SHP77 treated with DMSO at 0.1 percent for 48 hours (cell line): Measurements from ENCODE around the gene THSD4.
"Not testable (repeated sequence)": the region's sequence is repeated elsewhere in the genome, so short reads cannot be mapped to it uniquely, and the experiment has no call there.

Source experiments
- DNase-seq: peaks from one replicate; lab custom pipeline; 2025; lab: John Stamatoyannopoulos, UW

THSD4 gene

DNA sequence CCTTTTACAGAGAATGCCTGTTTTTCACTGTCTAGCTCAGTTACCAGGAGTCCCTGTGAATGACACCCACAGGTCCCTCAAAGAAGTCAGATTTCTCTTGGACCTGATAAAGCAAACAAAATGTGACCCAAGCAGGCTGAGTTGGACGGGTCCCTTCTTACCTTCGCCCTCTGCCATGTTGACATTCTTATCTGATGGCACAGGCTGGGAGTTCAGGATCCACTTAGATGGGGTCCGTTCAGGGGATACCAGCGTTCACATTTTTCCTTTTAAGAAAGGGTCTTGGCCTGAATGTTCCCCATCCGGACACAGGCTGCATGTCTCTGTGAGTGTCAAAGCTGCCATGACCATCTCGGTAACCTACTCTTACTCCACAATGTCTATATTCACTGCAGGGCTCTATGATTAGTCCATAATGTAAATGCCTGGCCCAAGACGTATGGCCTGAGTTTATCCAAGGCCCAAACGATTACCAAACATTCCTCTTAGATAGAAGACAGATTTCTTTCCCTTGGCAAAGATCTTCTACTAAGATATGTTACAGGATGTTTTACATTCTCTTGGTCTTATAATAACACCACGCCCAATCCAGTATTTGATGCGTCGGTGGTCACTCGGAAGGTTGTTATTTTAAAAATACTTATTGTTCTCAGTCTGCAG, 179.1 kb downstream of the THSD4 start:
- DNase-seq: no peak

- no peak for DNase-seq
These were observed 179.8 kb downstream of the THSD4 start for GRCh38 chr15:71294911-71295602.

DNA sequence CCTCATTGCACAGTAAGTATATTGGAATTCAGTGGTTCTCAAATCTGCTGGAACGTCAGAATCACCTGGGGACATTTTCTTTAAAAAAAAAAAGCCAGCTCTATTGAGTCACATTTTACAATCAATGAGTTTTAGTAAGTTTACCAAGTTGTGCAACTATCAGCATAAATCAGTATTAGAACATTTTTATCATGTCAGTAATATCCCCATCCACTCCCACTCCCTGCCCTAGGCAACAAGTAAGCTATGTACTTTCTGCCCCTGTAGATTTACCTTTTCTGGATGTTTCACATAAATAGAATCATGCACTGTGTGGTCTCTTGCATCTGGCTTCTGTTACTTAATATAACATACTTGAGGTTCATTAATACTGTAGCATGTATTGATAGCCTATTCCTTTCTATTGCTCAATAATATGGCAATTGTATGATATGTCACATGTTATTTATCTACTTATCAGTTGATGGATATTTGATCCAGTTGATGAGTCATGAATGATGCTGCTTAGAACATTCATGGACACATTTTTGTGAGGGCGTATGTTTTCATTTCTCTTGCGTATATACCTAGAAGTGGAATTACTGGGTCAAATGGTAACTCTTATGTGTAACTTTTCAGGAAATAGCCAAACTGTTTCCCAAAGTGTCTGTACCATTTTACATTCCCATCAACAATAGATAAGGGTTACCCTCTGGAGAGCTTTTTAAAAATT, 180.5 kb downstream of the THSD4 start:
- no peak for DNase-seq

DNA sequence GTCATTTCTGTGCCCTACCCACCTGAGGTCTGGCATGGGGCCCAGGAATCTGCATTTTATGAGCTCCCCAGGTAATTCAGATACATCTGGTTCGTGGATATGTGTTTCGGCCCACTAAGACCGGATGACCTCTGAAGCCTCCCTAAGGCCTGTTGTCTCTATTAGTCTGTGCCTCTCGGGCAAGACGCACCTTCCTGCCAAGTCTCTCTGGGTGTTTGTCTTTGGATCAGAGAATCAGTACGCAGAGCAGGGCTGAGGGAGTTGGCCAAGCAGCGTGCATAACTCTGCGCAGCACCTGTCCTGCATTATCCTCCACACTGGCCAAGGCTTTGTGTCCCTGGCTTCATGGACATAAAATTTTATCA, 181.0 kb downstream of the THSD4 start:
- DNase-seq: no peak

GRCh38 chr15:71301958-71302621, 186.8 kb downstream of the THSD4 start:
- no peak for DNase-seq

DNA sequence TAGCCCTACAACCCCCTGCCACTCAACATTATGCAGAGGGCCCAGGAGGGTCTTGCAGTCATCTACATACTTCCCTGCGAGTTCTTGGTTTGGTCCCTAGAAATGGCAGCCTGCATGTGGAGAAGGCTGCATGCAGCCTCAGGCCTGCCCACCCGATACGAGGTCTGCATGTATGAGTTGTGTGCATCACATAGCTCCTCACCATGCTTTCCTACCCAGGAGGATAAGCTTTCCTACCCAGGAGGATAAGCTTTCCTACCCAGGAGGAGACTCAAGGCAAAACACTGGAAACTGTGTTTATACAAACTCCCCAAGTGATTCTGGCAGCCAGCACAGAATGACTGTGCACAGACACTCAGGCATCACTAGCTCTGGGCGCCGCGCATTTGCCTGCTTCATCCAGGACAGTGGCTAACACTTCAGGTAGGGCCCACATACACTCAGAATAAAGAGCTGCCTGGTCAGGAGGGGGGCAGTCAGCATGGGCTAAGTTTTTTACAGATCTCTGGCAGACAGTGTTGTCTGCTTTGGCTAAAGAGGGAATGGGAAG, 187.7 kb downstream of the THSD4 start:
- DNase-seq: no peak

GRCh38 chr15:71303977-71304376, 188.7 kb downstream of the THSD4 start:
- DNase-seq: no peak

GRCh38 chr15:71304681-71305080, 189.4 kb downstream of the THSD4 start:
- DNase-seq: no peak

GRCh38 chr15:71306538-71306937, 191.3 kb downstream of the THSD4 start:
- no peak for DNase-seq

- no peak for DNase-seq
These were observed 197.0 kb downstream of the THSD4 start for GRCh38 chr15:71312194-71312708.

GRCh38 chr15:71312731-71313460, 197.6 kb downstream of the THSD4 start:
- DNase-seq: no peak

DNA sequence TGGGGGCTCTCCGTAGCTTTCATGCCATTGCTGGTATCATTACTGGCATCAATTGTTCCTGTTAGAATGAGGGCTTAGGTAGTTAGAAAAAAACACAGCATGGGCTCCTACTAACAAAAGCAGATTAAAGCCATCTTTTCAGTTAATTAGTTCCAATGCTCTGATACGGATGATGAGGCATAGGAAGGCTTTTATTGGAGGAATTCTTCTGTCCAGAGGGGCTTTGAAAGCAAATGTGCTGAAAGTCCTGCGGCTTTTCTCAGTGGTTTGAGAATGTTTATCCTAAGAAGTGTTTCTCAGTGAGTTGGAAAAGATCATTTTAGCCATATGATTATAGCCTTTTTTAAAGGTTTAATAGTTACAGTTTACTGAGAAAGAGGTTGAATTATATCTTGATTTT, 198.5 kb downstream of the THSD4 start:
- no peak for DNase-seq

DNA sequence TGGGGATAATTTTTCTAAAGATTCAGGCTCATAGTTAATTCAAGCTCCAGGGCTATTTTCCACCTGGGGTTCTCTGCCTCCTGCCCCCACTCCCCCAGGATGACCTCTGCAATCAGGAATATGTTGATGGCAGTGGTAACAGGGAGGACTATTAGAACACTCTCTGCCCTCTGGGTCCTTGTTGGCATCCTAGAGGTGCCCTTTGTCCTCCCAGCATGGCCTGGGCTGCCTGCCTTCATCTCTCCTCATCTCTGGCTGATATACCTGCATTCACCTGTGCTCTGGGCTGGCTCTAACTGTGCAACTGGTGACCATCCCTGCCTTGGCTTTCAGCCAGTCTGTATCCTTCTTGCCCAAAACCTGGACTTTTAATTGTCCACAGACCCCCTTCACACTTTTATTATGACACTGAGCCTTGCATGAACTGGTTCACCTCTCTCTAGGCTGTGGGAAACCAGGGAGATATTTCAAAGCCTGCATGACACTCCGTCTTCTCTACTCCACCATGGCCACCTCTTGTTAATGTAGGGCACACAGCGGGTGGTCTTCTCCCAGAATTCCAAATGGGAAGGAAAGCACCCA, 199.8 kb downstream of the THSD4 start:
- no peak for DNase-seq

- DNase-seq: no peak
These were observed 201.6 kb downstream of the THSD4 start for GRCh38 chr15:71316911-71317310.

- DNase-seq: not testable (repeated sequence)
These were observed 204.2 kb downstream of the THSD4 start for GRCh38 chr15:71319424-71319823.

- DNase-seq: no peak
These were observed 204.7 kb downstream of the THSD4 start for GRCh38 chr15:71319935-71320334.

DNA sequence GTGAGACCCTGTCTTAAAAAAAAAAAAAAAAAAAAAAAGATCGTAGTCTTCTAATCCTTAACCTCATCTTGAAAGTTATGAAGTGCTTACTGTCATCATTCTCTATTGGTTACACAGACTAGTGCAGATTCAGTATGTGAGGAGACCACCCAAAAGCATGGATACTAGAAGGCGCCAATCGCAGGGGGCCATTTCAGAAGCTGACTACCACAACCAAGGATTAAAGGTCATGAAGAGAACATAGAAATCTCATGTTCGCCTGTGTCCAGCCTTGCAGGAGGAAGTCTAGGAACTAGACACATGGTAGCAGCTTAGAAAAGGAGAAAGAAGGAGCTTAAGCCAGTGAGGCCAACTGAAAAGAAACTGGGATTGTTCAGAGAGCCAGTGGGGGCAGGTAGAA, 207.8 kb downstream of the THSD4 start:
- no peak for DNase-seq

- no peak for DNase-seq
These were observed 208.3 kb downstream of the THSD4 start for GRCh38 chr15:71323584-71323983.

GRCh38 chr15:71325481-71325880, 210.2 kb downstream of the THSD4 start:
- no peak for DNase-seq

DNA sequence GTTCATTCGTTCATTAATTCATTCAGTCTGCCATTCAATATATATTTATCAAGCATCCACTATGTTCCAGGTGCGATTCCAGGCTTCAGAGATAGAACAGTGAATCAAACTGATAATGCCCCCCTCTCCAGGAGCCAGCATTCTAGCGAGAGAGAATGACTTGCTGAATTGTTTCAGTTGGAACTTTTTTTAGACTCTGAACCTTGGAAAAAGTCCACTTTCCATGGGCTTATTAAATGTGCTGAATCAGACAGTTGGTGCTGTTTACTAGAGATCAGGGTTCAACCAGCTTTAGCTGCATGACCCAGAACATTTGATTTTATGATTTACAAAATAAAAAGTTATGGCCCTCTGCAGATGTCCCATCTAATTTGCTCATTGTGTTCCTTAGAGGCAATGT, 213.2 kb downstream of the THSD4 start:
- no peak for DNase-seq

DNA sequence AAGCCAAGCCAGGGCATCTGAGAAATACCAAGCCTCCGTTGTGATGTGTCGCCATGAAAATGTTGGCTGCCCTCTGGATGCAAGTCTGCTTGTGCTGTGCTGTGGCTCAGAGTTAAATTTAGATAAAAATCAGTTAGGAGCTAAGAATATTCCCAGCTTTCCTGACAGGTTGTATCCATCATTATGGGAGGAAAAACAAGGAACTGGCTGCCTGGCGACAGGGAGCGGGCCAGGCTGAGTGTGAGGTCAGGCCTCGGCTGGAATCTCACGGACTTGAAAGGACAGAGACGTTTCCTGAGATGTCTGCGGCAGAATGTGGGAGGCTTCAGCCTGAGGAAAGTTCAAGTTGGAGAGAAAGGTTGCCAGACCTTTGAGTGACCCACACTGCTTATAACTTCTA, 213.8 kb downstream of the THSD4 start:
- DNase-seq: no peak
